ENCODE results near the gene TEPSIN. TPM values are rescaled to one million over a fixed set of nuclear protein-coding genes. Genes with fewer than 3 reads are reported as not detected.

Gene TEPSIN
- total RNA-seq, 4 donors from 2014 or later, result 38.0 to 156 (median 79.4) TPM

DNA sequence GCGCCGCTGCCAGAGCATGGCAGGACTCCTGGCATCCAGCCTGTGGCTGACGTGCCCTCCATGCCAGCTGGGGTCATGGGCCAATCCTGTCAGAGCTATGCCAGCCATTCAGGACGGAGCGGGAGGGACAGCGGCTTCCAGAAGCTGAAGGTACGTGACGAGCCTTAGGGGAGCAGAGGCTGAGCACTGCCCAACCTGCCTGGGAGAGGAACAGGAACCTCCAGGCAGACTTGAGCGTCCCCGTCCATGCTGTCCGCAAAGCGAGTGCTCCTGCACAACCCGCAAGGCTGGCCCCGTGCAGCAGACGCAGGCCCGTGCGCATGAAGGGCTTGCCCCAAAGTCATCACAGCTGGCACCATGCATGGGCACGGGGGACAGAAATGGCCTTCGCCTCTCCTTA lies 21.8 kb upstream of the TEPSIN start:
- Histone ChIP-seq H3K27ac (no peak overlapping the region), H3K36me3 (peaks cover 0 to 86% (median 0%) of the 10 kb centered on the region in 3 donors), H3K9me3 (no peaks in the 10 kb centered on the region), H3K27me3 (no peaks in the 10 kb centered on the region), H3K4me3 (no peak overlapping the region), H3K4me1 (peaks cover 0 to 15% (median 2%) of the 10 kb centered on the region in 4 donors)
- DNase-seq, result no peak
- TF ChIP-seq, protein P1, sequence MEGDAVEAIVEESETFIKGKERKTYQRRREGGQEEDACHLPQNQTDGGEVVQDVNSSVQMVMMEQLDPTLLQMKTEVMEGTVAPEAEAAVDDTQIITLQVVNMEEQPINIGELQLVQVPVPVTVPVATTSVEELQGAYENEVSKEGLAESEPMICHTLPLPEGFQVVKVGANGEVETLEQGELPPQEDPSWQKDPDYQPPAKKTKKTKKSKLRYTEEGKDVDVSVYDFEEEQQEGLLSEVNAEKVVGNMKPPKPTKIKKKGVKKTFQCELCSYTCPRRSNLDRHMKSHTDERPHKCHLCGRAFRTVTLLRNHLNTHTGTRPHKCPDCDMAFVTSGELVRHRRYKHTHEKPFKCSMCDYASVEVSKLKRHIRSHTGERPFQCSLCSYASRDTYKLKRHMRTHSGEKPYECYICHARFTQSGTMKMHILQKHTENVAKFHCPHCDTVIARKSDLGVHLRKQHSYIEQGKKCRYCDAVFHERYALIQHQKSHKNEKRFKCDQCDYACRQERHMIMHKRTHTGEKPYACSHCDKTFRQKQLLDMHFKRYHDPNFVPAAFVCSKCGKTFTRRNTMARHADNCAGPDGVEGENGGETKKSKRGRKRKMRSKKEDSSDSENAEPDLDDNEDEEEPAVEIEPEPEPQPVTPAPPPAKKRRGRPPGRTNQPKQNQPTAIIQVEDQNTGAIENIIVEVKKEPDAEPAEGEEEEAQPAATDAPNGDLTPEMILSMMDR (IDR thresholded peaks at IDR 0.05), result no peak
- no peak for TF ChIP-seq POLR2A (IDR thresholded peaks at IDR 0.05)

GRCh38 chr17:81260171-81260570 lies 21.3 kb upstream of the TEPSIN start:
- Histone ChIP-seq H3K4me1 (peaks cover 0 to 20% (median 2%) of the 10 kb centered on the region in 4 donors), H3K4me3 (no peak overlapping the region), H3K27ac (no peak overlapping the region), H3K9me3 (no peaks in the 10 kb centered on the region), H3K36me3 (peaks cover 0 to 82% (median 0%) of the 10 kb centered on the region in 3 donors), H3K27me3 (no peaks in the 10 kb centered on the region)
- no peak for DNase-seq
- TF ChIP-seq, protein P1 (IDR thresholded peaks at IDR 0.05), result no peak
- no peak for TF ChIP-seq POLR2A (IDR thresholded peaks at IDR 0.05)

DNA sequence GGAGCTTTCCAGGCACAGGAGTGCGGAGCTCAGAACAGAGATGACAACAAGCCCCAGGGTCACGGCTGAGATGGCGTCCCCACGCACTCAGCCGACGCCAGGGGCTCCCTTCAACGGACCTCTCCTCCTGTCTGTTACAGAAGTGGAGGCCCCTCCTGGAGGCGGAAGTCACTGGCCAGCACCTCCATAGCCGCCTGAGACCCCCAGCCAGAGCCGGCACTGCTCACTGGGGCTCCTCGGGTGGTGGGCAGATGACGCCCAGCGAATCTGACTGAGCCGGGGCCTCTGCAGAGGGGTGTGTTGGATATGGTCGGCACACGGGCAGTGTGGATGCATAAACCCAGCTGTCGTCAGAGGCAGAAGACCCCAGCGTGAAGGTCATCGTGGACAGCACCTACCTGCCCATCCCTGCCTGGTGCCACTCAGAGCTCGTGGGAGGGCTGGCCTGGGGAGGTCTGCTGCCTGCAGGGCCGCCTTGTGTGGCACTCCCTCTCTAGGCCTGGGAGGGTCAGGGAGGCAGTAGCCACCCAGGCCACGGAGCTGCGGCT lies 20.3 kb upstream of the TEPSIN start:
- DNase-seq, result no peak
- peaks cover 0 to 71% (median 0%) of the 10 kb centered on the region in 3 donors for H3K36me3 ChIP-seq
- peaks cover 0 to 26% (median 2%) of the 10 kb centered on the region in 4 donors for H3K4me1 ChIP-seq
- H3K9me3 ChIP-seq, result no peaks in the 10 kb centered on the region
- no peak overlapping the region for H3K27ac ChIP-seq
- TF ChIP-seq, protein P1 (IDR thresholded peaks at IDR 0.05), result no peak
- no peak for TF ChIP-seq POLR2A (IDR thresholded peaks at IDR 0.05)
- no peak overlapping the region for H3K4me3 ChIP-seq
- no peaks in the 10 kb centered on the region for H3K27me3 ChIP-seq

DNA sequence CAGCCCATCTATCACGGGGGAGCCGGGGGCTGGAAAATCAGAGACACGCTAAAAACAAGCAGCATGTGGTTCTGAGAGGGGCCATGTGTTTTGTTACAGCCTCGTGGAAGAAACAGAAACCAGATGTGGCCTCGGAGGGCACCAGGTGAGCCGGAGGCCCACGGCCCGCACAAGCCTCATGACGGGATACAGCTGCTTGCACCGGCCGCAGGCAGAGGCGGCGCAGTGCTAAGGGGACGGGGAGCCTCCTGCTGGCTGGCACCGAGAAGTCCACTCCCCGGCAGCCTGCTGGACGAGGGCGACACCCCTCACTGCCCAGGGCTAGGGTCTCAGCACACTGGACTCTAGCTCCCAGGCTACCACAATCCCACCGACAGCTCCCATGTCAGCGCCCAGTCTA lies 19.4 kb upstream of the TEPSIN start:
- TF ChIP-seq, protein P1 (IDR thresholded peaks at IDR 0.05), result no peak
- TF ChIP-seq POLR2A (IDR thresholded peaks at IDR 0.05), result no peak

GRCh38 chr17:81257533-81257932 lies 18.7 kb upstream of the TEPSIN start:
- DNase-seq, result no peak
- Histone ChIP-seq H3K4me3 (no peak overlapping the region), H3K27me3 (no peaks in the 10 kb centered on the region), H3K4me1 (peaks cover 0 to 35% (median 2%) of the 10 kb centered on the region in 4 donors), H3K27ac (no peak overlapping the region), H3K36me3 (peaks cover 0 to 62% (median 0%) of the 10 kb centered on the region in 3 donors), H3K9me3 (no peaks in the 10 kb centered on the region)
- no peak for TF ChIP-seq POLR2A (IDR thresholded peaks at IDR 0.05)
- TF ChIP-seq, protein P1 (IDR thresholded peaks at IDR 0.05), result no peak

More for the DNA sequence above, 19.4 kb upstream of the TEPSIN start:
- Histone ChIP-seq H3K27ac (no peak overlapping the region), H3K4me3 (no peak overlapping the region), H3K27me3 (no peaks in the 10 kb centered on the region), H3K9me3 (no peaks in the 10 kb centered on the region), H3K4me1 (peaks cover 0 to 27% (median 2%) of the 10 kb centered on the region in 4 donors), H3K36me3 (peaks cover 0 to 63% (median 0%) of the 10 kb centered on the region in 3 donors)
- no peak for DNase-seq

Data from Peyer's patch (tissue), 4 donors.